Prostate gland (tissue), 2 donors: ENCODE data around the gene PNKP. TPM values are rescaled to one million over a fixed set of nuclear protein-coding genes. Genes with fewer than 3 reads are reported as not detected.

Source experiments
- DNase-seq: peaks from one replicate; pipeline ENCODE4 v3.0.0-alpha.2; 2019; ENCODE audit warnings: low spot score
- H3K27ac ChIP-seq, 2 donors: fragments of 200-600 bp; sonication (generic); 2 replicates each; pipeline ENCODE4 v1.5.1; 2017 to 2019
- H3K27me3 ChIP-seq: fragments of 200-600 bp; sonication (generic); replicated peaks from 2 replicates; pipeline ENCODE4 v1.5.1; 2019; ENCODE audit not compliant: insufficient read depth
- H3K36me3 ChIP-seq, 2 donors: fragments of 200-600 bp; sonication (generic); 1 replicate in 1 of 2; 2 replicates in 1 of 2; pipeline versions ENCODE4 v1.5.1 to v1.8.1; 2017 to 2019
- H3K4me1 ChIP-seq: fragments of 200-600 bp; sonication (generic); replicated peaks from 2 replicates; pipeline ENCODE4 v1.5.1; 2019
- H3K4me3 ChIP-seq, 2 donors: fragments of 200-600 bp; sonication (generic); 2 replicates each; pipeline ENCODE4 v1.5.1; 2017 to 2019
- H3K9me3 ChIP-seq: fragments of 200-600 bp; sonication (generic); 2 replicates; pipeline ENCODE4 v1.5.1; 2017
- POLR2A ChIP-seq: fragments of 450-650 bp; IDR thresholded peaks from one replicate; pipeline ENCODE4 v1.6.1; 2016; ENCODE audit warnings: antibody characterized with exemption, mild to moderate bottlenecking
- POLR2AphosphoS5 ChIP-seq: sonication (generic); formaldehyde crosslinking; IDR thresholded peaks from one replicate; pipeline ENCODE4 v1.6.1; 2017; ENCODE audit warnings: antibody characterized with exemption
- WGBS: methylation state at CpG from one replicate; pipeline ENCODE4 v1.1.5; 2018; 5-methylcytosine and 5-hydroxymethylcytosine counted together
- intact Hi-C: fragments of 100-400 bp; cut with DNase I; formaldehyde crosslinking; loops from one replicate; pipeline ENCODE4 v1.14.2; 2022
- total RNA-seq, 2 donors: library from RNA; depleted of rRNA; stranded (reverse); fragments of >200 nt; gene quantifications; one replicate each; pipeline ENCODE4 v1.1.0, GENCODE V29; 2016
- TF ChIP-seq, protein P1 (sequence below), 4 experiments: fragments of 200-600 bp in 2 of 4; fragments of 450-650 bp in 2 of 4; sonication (generic) in 2 of 4; IDR thresholded peaks; 1 replicate in 3 of 4; 2 replicates in 1 of 4; pipeline ENCODE4 v1.5.1; 2016 to 2019; ENCODE audit warnings: antibody characterized with exemption in 4 of 4, mild to moderate bottlenecking in 2 of 4, moderate library complexity in 2 of 4

Gene PNKP
- total RNA-seq, 2 donors from 2014 or later: 64.9 to 128 TPM

DNA sequence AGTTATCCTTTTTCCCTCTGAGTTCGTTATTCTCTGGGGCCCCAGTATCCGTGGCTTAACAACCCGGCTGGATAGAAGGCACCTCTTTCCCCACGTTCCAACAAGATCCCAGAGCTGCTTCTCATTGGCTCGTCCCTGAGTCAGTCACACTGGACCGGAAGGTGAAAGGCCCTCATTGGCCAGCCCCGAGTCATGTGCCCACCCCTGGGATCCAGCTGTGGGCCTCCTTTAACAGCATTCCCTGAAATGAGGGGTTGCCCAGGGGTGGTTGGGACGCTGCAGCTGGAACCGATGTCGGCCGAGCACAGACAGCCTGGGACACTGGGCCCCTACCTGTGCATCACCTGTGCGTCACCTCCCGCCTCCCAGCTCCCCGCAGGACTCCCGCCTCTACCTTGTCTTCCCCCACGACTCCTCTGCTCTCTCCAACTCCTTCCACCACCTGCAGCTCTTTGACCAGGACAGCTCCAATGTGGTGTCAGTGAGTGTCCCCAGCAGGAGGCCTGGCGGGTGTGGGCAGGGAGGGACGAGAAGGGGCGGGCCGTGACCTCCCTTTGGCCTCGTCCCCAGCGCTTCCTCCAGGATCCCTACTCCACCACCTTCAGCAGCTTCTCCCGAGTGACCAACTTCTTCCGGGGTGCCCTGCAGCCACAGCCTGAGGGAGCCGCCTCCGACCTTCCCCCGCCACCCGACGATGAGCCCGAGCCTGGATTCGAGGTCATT, 14.5 kb upstream of the PNKP start:
- TF ChIP-seq, protein P1, sequence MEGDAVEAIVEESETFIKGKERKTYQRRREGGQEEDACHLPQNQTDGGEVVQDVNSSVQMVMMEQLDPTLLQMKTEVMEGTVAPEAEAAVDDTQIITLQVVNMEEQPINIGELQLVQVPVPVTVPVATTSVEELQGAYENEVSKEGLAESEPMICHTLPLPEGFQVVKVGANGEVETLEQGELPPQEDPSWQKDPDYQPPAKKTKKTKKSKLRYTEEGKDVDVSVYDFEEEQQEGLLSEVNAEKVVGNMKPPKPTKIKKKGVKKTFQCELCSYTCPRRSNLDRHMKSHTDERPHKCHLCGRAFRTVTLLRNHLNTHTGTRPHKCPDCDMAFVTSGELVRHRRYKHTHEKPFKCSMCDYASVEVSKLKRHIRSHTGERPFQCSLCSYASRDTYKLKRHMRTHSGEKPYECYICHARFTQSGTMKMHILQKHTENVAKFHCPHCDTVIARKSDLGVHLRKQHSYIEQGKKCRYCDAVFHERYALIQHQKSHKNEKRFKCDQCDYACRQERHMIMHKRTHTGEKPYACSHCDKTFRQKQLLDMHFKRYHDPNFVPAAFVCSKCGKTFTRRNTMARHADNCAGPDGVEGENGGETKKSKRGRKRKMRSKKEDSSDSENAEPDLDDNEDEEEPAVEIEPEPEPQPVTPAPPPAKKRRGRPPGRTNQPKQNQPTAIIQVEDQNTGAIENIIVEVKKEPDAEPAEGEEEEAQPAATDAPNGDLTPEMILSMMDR (IDR thresholded peaks at IDR 0.05): no peak
- TF ChIP-seq POLR2AphosphoS5 (no peak), POLR2A (no peak)
- Histone ChIP-seq H3K4me1 (peaks cover 8% of the 10 kb centered on the region), H3K36me3 (peaks cover 22 to 45% of the 10 kb centered on the region in 2 donors), H3K27me3 (no peaks in the 10 kb centered on the region), H3K9me3 (no peaks in the 10 kb centered on the region), H3K27ac (no peak overlapping the region), H3K4me3 (no peak overlapping the region)
- WGBS: 89% methylated on average over 31 of the region's 31 CpGs
- intact Hi-C loops: no loop called here
- no peak for DNase-seq

DNA sequence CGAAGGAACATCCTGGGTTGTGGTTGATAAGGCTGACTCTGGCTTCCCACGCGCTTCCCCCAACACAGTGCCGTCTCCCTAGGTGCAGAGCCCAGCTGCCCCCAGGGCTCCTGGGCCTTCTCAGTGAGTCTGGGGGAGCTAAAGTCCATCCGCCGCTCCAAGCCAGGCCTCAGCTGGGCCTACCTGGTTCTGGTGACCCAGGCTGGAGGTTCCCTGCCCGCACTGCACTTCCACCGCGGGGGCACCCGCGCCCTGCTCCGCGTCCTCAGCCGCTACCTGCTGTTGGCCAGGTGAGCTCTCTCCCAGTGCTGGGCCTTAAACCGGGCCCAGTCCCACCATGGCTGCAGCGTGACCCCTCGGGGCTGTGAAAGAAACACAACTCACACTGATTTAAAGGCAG, 13.8 kb upstream of the PNKP start:
- 90% methylated on average over 17 of the region's 17 CpGs for WGBS
- peaks cover 22 to 45% of the 10 kb centered on the region in 2 donors for H3K36me3 ChIP-seq

DNA sequence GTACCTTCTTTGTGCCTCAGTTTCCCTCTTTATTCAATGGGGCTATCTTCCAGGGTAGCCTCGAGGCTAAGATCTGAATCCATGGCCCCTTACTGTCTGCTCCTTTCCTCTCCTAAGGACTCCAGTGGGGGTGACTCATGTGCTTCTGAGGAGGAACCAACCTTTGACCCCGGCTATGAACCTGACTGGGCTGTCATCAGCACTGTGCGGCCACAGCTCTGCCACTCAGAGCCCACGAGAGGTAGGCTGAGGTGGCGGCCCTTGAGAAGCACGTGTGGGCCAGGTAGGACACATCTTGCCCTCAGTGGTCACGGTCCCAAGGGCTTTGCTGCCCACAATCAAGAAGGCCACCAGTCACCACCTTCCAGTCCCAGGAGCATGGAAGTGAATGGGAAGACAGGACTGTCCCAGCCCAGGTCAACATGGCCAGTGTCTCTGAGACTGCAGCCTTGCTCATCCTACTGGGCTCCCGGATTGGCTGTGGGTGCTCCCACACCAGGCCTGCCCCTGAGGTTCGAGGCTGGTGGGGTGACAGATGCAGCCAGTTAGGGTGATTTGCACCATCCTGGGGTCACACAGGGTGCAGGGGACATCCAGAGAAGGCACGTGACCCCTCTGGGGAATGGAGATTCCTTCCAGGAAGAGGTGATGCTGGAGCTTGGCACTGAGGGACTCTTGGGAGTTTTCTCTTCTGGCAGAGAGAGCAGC, 12.9 kb upstream of the PNKP start:
- H3K36me3 ChIP-seq: peaks cover 22 to 45% of the 10 kb centered on the region in 2 donors
- DNase-seq: no peak
- no peaks in the 10 kb centered on the region for H3K9me3 ChIP-seq
- WGBS: 95% methylated on average over 8 of the region's 10 CpGs
- H3K27ac ChIP-seq: no peak overlapping the region
- H3K4me1 ChIP-seq: peaks cover 11% of the 10 kb centered on the region
- TF ChIP-seq POLR2AphosphoS5: no peak
- H3K4me3 ChIP-seq: no peak overlapping the region
- intact Hi-C loops: no loop called here
- H3K27me3 ChIP-seq: no peaks in the 10 kb centered on the region

More for the DNA sequence above, 13.8 kb upstream of the PNKP start:
- intact Hi-C loops: no loop called here
- Histone ChIP-seq H3K27ac (no peak overlapping the region), H3K27me3 (no peaks in the 10 kb centered on the region), H3K9me3 (no peaks in the 10 kb centered on the region), H3K4me1 (peaks cover 8% of the 10 kb centered on the region), H3K4me3 (no peak overlapping the region)
- TF ChIP-seq, protein P1 (IDR thresholded peaks at IDR 0.05): no peak
- TF ChIP-seq POLR2A (no peak), POLR2AphosphoS5 (no peak)
- no peak for DNase-seq

DNA sequence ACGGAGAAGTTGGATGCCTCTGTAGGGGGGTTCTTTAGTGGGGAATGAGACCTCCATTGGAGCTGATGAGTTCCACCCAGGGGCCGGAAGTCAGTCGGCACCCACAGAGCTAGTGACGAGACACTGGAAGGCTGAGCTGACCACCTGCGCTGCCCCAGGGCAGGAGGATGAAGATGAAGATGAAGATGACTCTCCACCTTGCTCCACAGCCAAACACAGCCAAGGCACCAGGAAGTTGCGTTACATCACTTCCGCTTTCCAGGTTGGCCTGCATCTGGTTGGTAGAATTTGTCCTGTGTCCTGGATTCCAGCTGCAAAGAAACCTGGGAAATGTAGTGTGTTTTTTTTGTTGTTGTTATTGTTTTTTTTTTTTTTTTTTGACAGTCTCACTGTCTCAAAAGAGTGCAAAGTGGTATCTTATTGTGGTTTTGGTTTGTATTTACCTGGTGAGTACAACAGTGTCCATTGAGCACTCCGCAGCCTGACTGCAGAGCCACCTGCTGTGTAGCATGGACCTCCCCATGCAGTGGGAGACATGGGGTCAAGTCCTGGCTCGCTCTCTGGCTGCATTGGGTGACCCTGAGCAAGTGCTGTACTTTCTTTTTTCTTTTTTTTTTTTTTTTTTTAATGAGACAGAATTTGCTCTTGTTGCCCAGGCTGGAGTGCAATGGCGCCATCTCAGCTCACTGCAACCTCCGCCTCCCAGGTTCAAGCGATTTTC, 12.0 kb upstream of the PNKP start:
- H3K36me3 ChIP-seq: peaks cover 22 to 41% of the 10 kb centered on the region in 2 donors
- H3K4me1 ChIP-seq: peaks cover 12% of the 10 kb centered on the region
- 95% methylated on average over 12 of the region's 12 CpGs for WGBS
- TF ChIP-seq, protein P1 (IDR thresholded peaks at IDR 0.05): no peak
- no peak for TF ChIP-seq POLR2A
- no peak for TF ChIP-seq POLR2AphosphoS5
- intact Hi-C loops: no loop called here
- H3K9me3 ChIP-seq: no peaks in the 10 kb centered on the region
- H3K4me3 ChIP-seq: no peak overlapping the region
- H3K27me3 ChIP-seq: no peaks in the 10 kb centered on the region
- H3K27ac ChIP-seq: no peak overlapping the region
- no peak for DNase-seq

- TF ChIP-seq POLR2A: no peak
- TF ChIP-seq POLR2AphosphoS5: no peak
- TF ChIP-seq, protein P1 (IDR thresholded peaks at IDR 0.05): no peak
- Histone ChIP-seq H3K9me3 (no peaks in the 10 kb centered on the region), H3K27ac (peak overlapping the region; percentile 99), H3K36me3 (peaks cover 18 to 34% of the 10 kb centered on the region in 2 donors), H3K4me3 (no peak overlapping the region), H3K27me3 (no peaks in the 10 kb centered on the region), H3K4me1 (peaks cover 12% of the 10 kb centered on the region)
- DNase-seq: no peak
- intact Hi-C loops: no loop called here
- WGBS: 80% methylated on average over 9 of the region's 9 CpGs
Observed at GRCh38 chr19:49878744-49879070, 11.3 kb upstream of the PNKP start.
